ACHN (cell line): ENCODE results near the gene RMND5B.
A peak's percentile ranks its signal among the peaks of the same experiment; 100 is the strongest.
"Not testable (repeated sequence)": the region's sequence is repeated elsewhere in the genome, so short reads cannot be mapped to it uniquely, and the experiment has no call there.

ENCODE experiments used
- DNase-seq: peaks from one replicate; pipeline ENCODE4 v3.0.0-alpha.2; 2015
- in situ Hi-C: cut with HindIII; loops from 2 replicates; pipeline ENCODE4 v1.10.0; 2017; ENCODE audit warnings: low sequenced_read_pairs, low pct_ligation_motif_present, low pct_unique_long_range_greater_than_20kb

The RMND5B gene

GRCh38 chr5:178130576-178131445 is at the start of gene RMND5B:
Gene RMND5B, plus strand, starts transcription at chr5:178131014. Its CDS starts 7,106 bp downstream, at chr5:178138120.
- in situ Hi-C loops = no loop called here

GRCh38 chr5:178081571-178082243 is 49.1 kb upstream of the RMND5B start:
- in situ Hi-C loops = no loop called here
- no peak for DNase-seq

More at GRCh38 chr5:178130576-178131445, at the start of gene RMND5B:
- peak; percentile 79 for DNase-seq

DNA sequence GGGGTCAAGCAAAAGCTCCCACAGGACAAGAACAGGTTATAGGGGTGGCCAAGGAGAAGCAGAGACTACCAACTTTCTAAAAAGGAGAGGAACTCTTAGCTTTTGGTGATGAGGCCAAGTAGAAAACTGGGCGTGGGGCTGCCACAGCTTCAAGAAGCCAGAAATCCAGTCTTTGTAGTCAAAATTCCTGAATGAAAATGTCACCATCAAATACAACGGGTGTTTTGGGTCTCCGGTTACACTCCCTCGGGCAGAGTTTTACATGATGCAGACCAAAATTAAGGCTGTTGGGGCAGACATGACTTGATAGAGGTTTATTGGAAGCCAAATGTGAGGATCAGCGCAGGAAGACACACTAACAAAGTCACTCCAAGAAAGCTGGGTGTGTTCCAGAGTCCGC is 46.9 kb upstream of the RMND5B start:
- DNase-seq = no peak
- in situ Hi-C loops = no loop called here

GRCh38 chr5:178085316-178085715 is 45.5 kb upstream of the RMND5B start:
- in situ Hi-C loops = no loop called here
- DNase-seq = no peak

- DNase-seq = no peak
Observed at GRCh38 chr5:178086266-178086665, 44.5 kb upstream of the RMND5B start.

GRCh38 chr5:178087199-178087598 is 43.6 kb upstream of the RMND5B start:
- DNase-seq, in situ Hi-C loops: not testable (repeated sequence)

More at GRCh38 chr5:178086266-178086665, 44.5 kb upstream of the RMND5B start:
- in situ Hi-C loops = no loop called here

DNA sequence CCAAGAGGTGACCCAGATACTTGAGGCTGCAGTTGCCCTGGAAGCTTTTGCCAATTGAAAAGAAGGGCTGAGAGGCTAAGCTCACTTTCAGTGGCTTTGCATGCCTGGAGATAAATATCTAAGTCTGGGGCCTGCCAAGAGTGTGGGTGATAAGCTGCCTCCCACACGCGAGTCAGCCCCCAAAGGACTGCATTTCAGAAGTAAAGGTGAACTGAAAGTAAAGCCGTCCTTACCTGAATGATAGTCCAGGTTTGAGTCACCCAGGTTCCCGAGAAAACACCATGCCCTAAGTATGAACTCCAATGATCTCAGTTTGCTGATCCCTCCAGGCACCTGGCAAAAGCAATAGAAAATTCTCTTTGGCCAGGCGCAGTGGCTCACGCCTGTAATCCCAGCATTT is 40.0 kb upstream of the RMND5B start:
- no peak for DNase-seq
- in situ Hi-C loops = no loop called here

GRCh38 chr5:178093134-178093533 is 37.7 kb upstream of the RMND5B start:
- in situ Hi-C loops = no loop called here
- DNase-seq = no peak

DNA sequence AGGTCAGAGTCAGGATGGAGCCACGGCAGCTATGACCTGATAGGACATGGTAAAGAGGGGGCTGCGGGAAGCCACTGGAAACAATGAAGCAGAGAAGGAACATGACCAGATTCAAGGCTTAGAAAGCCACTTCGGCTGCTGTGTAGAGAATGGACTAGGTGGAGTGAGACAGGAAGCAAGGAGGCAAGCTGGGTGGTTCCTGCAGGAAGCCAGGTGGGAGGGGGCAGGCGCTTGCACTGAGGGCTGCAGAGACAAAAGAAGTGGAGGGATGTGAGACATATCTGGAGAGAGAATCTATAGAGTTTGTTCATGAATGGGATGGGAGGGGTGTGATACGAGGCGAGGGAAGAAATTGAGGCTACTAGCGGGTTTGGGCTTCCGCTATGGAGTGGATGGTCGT is 36.5 kb upstream of the RMND5B start:
- in situ Hi-C loops = no loop called here
- DNase-seq = no peak

GRCh38 chr5:178098685-178099084 is 32.1 kb upstream of the RMND5B start:
- in situ Hi-C loops = no loop called here
- no peak for DNase-seq

- DNase-seq = no peak
- in situ Hi-C loops = no loop called here
Observed at GRCh38 chr5:178103612-178104011, 27.2 kb upstream of the RMND5B start.

- in situ Hi-C loops = no loop called here
- DNase-seq = no peak
Observed at GRCh38 chr5:178104492-178104891, 26.3 kb upstream of the RMND5B start.

GRCh38 chr5:178106086-178106485 is 24.7 kb upstream of the RMND5B start:
- DNase-seq = no peak
- in situ Hi-C loops = no loop called here

DNA sequence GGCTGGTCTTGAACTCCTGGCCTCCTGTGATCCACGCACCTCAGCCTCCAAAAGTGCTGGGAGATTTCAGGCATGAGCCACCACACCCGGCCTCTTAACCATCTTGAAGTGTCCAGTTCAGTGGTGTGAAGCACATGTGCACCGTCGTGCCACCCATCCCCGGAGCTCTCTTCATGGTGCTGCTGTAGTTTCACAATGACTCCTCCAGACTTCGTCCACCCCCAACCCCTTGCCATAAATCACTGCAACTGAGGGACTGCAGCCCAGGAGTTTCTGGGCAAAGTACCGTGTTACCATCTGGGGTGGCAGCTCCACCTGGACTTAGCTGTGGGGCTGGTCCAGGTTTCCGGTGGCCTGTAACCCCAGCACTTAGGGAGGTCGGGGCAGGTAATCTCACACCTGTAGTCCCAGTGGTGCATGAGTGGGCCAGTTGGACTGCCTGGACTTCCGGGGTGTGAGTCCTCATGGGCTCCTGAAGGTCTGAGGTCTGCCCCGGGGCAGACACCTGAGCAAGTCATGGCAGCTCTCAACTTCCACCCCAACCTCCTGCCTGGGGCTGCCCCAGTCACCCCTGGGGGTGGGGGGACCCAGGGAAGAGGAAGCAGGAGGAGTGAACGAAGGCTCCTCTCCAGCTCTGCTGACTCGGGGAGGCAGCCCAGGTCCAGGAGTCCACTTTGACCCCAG is 24.1 kb upstream of the RMND5B start:
- in situ Hi-C loops = no loop called here
- no peak for DNase-seq

- DNase-seq = no peak
- in situ Hi-C loops = no loop called here
Observed at GRCh38 chr5:178107756-178108310, 23.0 kb upstream of the RMND5B start.

DNA sequence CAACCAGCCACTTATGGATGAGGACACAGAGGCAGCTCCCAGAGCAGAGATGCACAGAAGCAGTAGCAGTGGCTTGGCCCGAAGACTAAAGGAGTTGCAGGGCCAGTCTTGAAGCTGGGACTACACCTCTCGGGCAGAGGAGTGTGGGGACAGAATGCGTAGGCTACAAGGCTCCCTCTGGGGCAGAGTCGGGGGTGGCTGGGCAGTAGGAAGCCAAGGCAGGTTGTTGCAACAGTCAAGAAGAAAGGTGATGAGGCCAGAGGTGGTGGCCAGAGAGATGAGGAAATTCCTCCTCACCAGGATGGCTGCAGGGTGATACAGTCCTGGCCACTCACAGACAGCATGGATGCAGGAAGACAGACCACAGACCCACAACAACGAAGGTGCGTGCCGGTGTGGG is 22.4 kb upstream of the RMND5B start:
- in situ Hi-C loops = no loop called here
- DNase-seq = no peak

DNA sequence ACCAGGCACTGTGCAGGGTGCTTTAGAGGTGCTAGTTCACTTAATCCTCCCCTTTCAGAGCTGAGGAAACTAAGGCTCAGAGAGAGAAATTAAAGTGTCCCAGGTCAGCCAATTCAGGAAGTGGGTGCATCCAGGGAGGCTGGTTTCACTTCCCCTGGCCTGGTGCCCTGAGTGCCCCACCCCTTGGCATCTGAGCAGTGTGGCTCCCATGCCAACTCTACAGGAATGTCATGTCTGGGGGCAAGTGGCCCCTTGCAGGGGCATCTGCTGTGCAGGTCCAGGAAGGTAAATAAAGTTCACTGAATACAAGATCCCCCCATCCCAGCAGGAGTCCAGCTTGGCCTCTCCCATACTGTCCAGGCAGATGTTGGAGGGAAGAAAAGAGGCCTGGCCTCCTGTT is 21.8 kb upstream of the RMND5B start:
- DNase-seq = no peak
- in situ Hi-C loops = no loop called here

GRCh38 chr5:178110511-178110910 is 20.3 kb upstream of the RMND5B start:
- in situ Hi-C loops = no loop called here
- no peak for DNase-seq

DNA sequence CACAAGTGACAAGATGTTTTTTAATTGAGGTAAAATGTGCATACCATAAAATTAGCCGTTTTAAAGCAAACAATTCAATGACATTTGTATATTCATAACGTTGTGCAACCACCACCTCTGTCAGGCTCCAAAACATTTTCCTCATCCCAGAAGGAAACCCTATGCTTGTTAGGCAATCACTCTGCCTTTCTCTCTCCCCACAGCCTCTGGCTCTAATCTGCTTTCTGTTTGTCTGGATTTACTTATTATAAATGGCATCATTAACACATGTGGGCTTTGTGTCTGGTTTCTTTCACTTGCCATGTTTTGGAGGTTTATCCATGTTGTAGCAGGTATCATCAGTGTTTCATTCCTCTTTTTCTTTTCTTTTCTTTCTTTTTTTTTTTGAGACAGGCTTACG is 18.9 kb upstream of the RMND5B start:
- in situ Hi-C loops = no loop called here
- no peak for DNase-seq
